ENCODE results near the gene DDX39A.
A peak's percentile ranks its signal among the peaks of the same experiment; 100 is the strongest.
"Not testable (repeated sequence)": the region's sequence is repeated elsewhere in the genome, so short reads cannot be mapped to it uniquely, and the experiment has no call there.

The DDX39A gene

DNA sequence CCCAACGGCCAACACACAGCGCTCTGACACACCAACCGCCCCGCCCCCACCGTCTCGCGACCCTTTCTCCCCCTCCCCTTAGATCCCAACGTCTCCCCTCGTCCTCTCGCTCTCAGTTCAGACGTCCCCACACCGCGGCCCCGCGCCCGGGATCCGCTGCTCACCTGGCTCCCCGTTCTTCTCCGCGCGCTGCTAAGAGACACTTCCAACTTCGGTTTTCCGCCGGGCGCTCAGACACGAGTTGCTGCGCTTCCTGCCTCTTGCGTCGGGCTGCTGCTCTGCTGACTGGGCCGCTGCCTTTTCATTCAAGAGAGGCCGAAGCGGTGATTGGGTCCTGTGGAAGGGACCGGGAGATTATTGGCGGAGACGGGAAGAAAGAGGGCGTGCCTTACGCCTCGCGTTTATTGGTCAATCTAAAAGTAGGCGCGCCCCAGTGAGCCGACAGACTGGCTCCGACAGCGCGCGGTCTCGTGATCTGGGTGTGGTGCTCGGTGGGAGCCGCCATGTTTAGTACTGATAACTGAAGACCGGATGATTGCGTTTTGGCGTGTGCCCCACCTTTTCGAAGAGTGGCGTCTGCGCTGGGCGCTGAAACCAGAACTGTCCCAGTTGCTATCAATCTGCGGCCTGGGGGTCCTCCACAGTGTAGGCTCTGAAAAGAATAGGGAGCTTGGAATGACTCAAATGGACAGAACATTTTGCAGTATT lies at the start of gene DDX39A:
Gene DDX39A, minus strand, starts transcription at position 236 of the 708 bp plus-strand sequence. CDS start 6,121 bp downstream, outside the sequence.
- DNase-seq = peak; percentile 100

DNA sequence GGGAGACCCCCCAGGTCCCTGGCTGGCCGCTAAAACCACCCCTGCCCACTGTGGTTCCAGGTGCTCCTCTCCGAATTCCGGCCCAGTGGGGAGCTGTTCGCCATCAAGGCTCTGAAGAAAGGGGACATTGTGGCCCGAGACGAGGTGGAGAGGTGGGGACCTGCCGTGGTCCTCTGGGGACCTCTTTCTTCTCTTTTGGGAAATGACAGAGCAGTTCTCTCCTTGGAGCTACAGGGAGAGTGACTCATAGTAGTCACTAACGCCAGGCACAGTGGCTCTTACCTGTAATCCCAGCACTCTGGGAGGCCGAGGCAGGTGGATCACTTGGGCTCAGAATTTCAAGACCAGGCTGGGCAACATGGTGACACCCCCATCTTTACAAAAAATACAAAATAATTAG lies 48.7 kb upstream of the DDX39A start:
- DNase-seq = no peak

DNA sequence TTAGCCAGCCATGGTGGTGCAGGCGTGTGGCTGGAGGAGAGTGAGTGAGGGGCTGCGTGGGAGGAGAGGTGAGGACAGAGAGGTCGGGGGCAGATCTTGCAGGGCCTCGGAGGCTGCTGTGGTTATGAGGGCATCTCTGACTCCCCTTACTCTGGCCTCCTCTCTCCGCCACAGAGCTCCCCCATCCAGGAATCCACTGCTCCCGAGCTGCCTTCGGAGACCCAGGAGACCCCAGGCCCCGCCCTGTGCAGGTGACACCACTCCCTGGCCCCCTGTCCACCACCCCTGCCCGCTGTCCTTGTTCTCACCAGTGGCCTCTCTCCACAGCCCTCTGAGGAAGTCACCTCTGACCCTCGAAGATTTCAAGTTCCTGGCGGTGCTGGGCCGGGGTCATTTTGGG lies 48.2 kb upstream of the DDX39A start:
- DNase-seq = no peak

DNA sequence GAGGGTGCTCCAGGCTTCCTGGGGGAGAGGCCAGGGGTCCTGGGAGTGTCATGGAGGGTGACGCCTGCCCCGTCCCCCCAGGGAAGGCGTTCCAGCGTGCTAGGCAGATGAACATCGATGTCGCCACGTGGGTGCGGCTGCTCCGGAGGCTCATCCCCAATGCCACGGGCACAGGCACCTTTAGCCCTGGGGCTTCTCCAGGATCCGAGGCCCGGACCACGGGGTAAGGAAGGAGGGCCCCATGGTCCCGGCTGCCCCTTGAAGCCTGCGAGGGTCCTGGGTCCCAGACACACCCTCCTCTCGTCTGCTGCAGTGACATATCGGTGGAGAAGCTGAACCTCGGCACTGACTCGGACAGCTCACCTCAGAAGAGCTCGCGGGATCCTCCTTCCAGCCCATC lies 44.6 kb upstream of the DDX39A start:
- DNase-seq = no peak

DNA sequence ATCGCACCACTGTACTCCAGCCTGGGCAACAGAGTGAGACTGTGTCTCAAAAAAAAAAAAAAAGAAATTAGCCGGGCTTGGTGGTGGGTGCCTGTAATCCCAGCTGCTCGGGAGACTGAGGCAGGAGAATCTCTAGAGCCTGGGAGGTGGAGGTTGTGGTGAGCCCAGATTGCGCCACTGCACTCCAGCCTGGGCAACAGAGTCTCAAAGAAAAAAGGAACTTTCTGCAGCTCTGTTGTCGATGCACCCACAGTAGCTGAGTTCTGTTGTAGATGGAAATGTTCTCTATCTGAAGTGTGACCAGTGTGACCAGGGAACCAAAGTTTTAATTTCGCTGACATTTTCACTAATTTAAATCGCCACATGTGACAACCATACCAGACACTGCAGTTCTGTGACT lies 43.3 kb upstream of the DDX39A start:
- DNase-seq = not testable (repeated sequence)

DNA sequence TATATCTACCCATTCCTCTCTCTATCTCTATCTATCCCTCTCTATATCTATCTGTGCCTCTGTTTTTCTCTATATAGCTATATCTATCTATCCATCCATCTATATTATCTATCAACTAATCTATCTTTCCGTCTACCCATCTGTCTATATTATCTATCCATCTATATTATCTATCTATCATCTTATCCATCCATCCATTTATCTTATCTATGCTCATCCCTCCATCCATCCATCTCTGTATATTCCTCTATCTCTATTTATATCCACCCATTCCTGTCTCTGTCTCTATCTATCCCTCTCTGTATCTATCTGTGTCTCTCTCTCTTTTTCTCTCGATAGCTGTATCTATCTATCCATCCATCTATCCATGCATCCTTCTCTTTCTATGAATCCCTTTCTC lies 41.8 kb upstream of the DDX39A start:
- no peak for DNase-seq

DNA sequence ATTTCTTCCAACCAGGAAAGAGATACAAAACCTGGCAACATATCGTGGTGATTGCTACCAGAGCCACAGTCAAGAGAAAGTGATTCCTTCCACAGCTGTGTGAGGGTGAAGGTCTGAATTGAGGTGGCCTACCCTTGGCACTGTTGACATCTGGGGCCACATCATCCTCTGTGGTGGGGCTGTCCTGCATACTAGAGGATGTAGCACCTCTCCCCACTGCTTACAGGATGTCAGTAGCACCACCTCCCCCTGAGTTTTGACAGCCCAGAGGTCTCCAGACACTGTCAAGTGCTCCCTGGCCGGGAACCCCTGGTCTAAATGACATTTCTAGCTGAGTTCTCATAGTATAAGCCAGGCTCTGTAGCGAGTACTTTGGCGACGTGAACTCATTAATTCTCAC lies 40.6 kb upstream of the DDX39A start:
- DNase-seq = no peak

DNA sequence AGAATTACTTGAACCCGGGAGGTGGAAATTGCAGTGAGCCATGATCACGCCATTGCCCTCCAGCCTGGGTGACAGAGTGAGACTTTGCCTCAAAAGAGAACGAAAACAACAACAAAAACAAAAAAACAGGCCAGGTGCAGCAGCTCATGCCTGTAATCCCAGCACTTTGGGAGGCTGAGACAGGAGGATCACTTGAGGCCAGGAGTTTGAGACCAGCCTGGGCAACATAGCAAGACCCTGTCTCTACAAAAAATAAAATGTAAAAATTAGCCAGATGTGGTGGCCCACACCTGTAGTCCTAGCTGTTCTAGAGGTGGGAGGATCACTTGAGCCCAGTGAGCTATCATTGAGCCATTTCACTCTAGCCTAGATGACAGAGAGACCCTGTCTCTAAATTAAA lies 33.2 kb upstream of the DDX39A start:
- not testable (repeated sequence) for DNase-seq

DNA sequence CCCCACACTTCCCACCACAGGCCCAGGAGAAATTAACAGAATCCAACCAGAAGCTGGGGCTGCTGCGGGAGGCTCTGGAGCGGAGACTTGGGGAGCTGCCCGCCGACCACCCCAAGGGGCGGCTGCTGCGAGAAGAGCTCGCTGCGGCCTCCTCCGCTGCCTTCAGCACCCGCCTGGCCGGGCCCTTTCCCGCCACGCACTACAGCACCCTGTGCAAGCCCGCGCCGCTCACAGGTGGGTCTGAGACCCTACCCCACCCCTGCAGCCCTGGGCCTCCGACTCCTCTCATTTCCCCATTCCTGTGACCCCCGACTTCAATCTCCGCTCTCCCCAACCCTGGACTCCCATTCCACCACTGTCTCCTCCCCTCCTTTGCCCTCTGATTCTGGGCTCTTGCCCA lies 31.7 kb upstream of the DDX39A start:
- no peak for DNase-seq

DNA sequence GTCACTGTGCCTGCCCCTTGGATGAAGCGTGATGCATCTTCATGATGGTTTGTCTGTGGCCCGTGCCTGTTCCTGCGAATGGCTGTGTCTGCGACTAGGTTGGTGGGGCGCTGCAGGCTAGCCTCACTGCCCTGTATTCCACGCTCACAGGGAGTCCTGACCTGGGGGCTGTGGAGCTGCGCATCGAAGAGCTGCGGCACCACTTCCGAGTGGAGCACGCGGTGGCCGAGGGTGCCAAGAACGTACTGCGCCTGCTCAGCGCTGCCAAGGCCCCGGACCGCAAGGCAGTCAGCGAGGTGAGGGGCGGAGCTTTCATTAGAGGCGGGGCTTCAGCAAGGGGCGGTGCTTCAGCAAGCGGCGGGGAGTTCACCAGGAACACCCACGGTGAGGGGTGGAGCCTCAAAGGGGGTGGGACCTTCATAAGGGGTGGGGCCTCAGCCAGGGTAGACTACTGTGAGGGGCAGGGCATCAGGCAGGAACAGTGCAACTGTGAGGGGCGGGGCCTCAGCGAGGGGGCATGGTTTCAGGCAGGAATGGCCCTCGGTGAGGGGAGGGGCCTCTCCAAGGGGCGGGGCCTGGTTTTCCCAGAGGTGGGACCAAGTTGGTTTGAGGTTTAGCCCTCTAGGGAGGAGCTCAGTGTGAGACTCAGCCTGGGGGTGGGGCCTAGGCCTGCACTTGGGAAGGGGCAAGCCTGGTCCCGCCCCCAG lies 31.2 kb upstream of the DDX39A start:
- DNase-seq = peak; percentile 28

DNA sequence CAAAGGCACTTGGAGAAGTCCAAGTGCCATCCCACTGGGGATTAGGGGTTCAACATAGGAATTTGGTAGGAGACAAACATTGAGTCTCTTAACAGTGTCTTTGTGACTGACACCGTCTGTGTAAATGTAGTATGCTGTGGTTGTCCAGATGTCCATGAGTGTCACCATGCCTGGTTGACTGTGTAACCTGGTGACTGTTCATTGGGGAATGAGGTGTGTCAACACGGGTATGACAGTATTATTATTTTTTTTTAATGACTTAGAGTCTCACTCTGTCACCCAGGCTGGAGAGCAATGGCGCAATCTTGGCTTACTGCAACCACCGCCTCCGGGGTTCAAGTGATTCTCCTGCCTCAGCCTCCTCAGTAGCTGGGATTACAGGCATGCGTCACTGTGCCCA lies 30.2 kb upstream of the DDX39A start:
- DNase-seq = no peak

DNA sequence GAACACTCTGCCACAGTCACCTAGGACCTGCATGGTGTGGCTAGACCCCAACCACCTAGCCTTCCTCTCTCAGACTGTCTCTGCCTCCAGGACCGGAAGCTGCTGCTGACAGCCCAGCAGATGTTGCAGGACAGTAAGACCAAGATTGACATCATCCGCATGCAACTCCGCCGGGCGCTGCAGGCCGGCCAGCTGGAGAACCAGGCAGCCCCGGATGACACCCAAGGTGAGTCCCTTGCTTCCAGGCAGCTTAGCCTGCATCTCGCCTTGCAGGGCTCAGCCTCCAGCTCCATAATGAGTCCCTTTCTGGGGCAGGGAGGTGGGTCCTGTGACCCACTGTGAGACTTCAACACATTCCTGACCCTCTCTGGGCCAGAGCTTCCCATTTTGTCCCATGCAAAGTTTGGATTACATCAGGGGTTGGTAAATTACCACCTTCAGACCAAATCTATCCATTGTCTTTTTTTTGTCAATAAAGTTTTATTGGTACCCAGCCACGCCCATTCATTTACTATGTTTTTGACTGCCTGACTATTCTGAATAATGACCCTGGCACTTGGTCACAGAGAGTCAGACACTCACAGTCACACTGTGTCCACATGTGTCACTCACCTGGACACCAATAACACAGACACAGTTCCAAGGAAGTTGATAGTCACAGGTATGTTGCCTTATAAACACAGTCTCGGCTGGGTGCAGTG lies 27.3 kb upstream of the DDX39A start:
- DNase-seq = no peak

DNA sequence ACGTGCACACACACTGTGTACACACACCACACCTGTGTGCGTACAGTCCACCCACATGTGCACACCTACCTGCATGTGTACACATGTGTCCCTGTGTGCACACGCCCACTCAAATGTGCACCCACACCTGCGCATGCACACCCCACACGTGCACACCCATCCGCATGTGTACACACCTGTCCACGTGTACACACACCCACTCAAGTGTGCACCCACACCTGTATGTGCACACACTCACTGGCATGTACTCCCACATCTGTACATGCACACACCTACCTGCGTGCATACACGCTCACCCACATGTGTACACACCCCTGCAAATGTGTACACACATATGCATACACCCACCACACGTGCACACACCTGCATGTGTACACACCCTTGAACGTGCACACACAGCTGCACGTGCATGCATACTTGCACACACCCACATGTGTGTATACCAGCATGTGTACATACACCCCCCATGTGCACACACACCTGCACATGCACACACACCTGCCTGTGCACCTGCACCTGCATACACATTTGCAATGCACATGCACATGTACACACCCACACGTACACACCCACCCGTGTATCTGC lies 24.6 kb upstream of the DDX39A start:
- DNase-seq = no peak

DNA sequence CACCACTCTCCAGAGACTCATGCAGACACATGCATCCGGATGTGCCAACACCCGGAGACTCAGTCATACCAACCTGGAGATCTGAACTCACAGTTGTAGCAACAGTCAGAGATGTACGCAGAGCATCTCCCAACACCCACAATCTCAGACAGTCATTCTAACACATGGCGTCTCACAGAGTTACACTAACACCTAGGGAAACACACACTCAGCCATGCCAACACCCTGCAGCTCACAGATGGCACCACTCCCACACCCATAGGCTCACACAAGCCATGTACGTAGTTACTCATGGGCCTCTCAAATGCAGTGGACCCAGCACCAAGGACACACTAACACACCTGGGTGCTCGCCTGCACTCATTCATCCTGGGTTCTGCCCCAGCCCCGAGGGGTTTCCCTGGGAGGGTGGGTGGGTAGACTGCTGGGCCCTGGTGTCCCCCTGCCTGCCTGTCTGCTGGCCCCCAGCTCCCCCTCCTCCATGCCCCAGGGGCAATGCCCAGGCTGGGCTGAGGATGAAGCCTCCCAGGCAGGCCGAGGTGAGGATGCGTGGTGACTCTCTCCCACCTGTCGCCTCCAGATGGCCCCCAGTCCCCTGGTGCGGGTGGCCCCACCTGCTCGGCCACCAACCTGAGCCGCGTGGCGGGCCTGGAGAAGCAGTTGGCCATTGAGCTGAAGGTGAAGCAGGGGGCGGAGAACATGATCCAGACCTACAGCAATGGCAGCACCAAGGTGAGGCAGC lies 23.9 kb upstream of the DDX39A start:
- DNase-seq = no peak

DNA sequence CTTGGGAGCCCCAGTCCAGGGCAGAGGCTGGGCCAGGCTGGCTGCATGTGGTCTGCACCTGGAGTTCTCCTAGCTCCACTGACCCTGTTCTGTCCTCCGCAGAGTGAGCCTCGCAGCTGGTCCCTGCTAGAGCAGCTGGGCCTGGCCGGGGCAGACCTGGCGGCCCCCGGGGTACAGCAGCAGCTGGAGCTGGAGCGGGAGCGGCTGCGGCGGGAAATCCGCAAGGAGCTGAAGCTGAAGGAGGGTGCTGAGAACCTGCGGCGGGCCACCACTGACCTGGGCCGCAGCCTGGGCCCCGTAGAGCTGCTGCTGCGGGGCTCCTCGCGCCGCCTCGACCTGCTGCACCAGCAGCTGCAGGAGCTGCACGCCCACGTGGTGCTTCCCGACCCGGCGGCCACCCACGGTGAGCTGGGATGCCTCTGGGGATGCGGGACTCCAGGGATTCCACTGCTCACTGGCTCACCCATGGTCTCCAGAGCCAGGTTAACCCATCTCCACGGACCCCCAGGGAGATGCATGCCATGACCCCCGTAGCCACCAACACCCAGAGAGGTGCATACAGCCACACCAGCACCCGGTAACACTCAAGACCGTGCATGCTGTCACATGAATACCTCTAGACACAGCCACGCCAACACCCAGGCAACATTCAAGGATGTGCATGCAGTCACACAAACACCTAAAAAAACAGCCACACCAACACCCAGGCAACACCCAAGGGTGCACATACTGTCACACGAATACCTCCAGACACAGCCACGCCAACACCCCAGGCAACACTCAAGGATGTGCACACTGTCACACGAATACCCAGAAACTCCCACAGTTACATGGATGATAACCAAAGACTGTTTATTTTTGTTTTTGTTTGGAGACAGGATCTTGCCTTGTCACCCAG lies 22.1 kb upstream of the DDX39A start:
- no peak for DNase-seq

DNA sequence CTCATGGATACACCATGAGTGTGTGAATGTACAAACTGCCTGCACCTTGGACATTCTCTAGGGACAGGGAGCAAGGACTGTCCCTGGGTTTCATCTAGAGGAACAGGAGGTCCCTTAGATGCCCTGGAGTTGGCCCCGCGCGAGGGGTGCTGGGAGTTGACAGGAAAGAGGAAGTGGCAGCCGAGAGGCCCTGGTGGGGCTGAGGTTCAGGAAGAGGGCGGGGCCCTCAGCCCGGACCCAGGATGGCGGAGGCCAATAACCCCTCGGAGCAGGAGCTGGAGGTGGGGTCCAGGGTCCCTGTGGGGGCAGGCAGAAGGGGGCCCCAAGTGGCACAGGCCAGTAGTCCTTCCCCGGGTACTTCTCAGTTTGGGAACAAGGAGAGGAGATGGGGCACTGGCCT lies 20.9 kb upstream of the DDX39A start:
- no peak for DNase-seq

DNA sequence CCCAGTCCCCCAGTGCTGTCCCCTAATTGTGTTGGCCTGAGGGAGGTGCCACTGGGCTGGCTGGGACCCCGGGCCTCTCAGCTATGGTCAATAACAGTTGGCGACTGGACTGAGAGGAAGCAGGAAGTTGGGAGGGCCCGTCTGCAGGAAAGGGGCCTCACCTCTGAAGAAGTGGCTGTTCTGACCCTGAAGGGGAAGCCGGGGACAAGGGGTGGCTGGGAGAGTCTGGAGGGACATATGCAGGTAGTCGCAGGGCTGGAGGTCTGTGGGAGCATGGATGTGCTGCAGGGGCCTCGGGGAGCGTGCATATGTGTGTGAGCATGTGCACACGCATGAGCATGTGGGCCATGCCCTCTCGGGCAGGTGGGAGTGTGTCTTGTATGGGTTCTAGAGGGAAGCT lies 19.9 kb upstream of the DDX39A start:
- no peak for DNase-seq

DNA sequence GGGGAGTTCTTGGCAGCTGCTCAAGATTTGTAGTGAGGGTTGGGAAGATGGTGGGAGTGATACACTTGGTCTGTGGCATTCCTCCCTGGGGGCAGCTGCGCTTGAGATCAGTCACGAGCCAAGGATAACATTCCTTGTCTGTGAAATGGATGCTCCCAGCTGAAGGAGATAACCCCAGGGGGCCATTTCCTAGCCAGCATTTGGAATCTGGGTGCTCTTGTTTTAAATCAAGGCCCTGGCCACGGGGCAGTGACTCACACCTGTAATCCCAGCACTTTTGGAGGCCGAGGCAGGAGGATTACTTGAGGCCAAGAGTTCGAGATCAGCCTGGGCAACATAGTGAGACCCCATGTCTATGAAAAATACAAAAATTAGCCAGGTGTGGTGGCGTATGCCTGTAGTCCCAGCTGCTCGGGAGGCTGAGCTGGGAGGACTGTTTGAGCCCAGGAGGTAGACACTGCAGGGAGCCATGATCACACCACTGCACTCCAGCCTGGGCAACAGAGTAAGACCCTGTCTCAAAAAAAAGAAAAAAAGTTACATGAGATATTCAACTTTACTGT lies 18.5 kb upstream of the DDX39A start:
- DNase-seq = no peak

DNA sequence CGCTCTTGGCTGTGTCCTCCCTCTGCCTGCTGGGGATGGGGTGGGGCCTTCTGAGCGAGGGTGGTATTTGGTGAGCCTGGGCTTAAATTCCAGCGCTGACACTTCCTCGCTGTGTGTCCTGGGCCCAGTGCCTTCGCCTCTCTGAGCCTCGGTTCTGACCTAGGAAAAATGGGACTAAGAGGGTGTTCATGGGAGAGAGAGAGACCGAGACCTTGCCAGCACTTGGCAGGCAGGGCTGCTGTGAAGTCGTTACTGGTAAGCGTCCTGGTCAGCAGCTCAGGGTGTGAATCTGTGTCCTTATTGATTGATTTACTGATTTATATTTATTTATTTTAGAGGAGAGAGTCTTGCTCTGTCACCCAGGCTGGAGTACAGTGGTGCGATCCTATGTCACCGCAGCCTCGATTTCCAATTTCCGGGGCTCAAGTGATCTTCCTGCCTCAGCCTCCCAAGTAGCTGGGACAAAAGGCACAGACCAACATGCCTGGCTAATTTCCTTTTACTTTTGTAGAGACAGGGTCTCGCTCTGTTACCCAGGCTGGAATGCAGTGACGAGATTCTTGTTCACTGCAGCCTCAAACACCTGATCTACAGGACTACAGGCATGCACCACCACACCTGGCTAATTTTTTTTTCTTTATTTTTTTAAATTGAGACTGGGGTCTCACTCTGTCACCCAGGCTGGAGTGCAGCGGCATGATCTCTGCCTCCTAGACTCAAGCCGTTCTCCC lies 16.3 kb upstream of the DDX39A start:
- DNase-seq = no peak

DNA sequence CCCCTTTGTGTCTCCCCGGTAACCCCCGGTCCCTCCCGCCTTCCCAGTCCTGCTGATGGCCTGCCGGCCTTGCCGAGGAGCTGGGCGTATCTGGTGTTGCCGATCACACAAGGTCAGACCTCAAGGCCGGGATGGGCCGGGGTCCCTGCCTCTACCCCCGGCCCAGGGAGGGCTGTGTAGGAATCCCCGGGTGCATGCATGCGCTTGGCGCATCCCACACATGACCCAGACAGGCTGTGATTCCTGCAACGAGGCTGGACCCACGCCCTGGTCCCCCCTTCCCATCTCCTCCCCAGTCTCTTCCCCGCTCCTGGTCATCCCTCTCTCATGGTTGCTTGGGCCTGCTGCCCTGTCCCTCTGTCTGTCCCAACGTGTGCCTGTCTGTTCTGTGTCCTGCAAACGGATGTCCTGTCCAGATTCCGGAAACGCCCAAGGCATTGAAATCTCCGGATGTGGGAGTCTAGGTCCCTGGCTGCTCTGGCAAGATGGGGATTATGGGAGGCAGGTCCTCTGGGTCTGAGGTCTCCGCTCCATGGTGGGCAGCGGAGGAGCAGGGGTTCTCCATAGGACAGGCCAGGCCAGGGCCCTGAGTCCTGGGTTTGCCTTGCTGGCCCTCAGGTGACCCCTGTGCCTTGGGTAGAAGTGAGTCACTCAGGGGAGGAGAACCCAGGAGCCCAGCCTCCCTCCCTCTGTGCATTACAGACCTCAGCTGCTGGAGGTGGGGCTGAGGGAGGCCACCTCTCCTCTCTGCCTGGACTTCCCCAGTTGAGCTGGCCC lies 15.6 kb upstream of the DDX39A start:
- peak; percentile 78 for DNase-seq
